Gastroesophageal sphincter (tissue), 4 donors: ENCODE data around the gene KIFAP3. TPM values are rescaled to one million over a fixed set of nuclear protein-coding genes. Genes with fewer than 3 reads are reported as not detected.

ENCODE experiments used
- ATAC-seq: fragments of 150-250 bp; one replicate; pipeline ENCODE4 v1.9.1; 2016; ENCODE audit warnings: mild to moderate bottlenecking, moderate library complexity
- H3K27ac ChIP-seq, 4 donors: fragments of 200-600 bp; sonication (generic) in 3 of 4; 1 replicate in 3 of 4; 2 replicates in 1 of 4; pipeline ENCODE4 v1.5.1; 2016 to 2019
- H3K27me3 ChIP-seq: fragments of 200-600 bp; sonication (generic); one replicate; pipeline ENCODE4 v1.5.1; 2019
- H3K36me3 ChIP-seq, 2 donors: fragments of 200-600 bp; sonication (generic); one replicate each; pipeline ENCODE4 v1.5.1; 2019; ENCODE audit warnings: control low read depth in 1 of 2
- H3K4me1 ChIP-seq, 3 donors: fragments of 200-600 bp; sonication (generic); 1 replicate in 2 of 3; 2 replicates in 1 of 3; pipeline ENCODE4 v1.5.1; 2016 to 2019; ENCODE audit warnings: control low read depth in 2 of 3
- H3K4me3 ChIP-seq, 2 donors: fragments of 200-600 bp; sonication (generic); one replicate each; pipeline ENCODE4 v1.5.1; 2019; ENCODE audit warnings: mild to moderate bottlenecking in 1 of 2, moderate library complexity in 1 of 2
- H3K9me3 ChIP-seq, 3 donors: fragments of 200-600 bp; sonication (generic); one replicate each; pipeline ENCODE4 v1.5.1; 2017 to 2019; ENCODE audit warnings: control low read depth in 2 of 3
- CTCF ChIP-seq, 4 experiments: fragments of 200-600 bp in 2 of 4; fragments of 450-650 bp in 2 of 4; sonication (generic) in 1 of 4; IDR thresholded peaks; one replicate each; pipeline ENCODE4 v1.5.1; 2017 to 2019; ENCODE audit warnings: antibody characterized with exemption in 4 of 4, mild to moderate bottlenecking in 2 of 4, moderate library complexity in 2 of 4
- EP300 ChIP-seq: sonication (generic); formaldehyde crosslinking; IDR thresholded peaks from one replicate; pipeline ENCODE4 v1.6.1; 2017; ENCODE audit warnings: antibody characterized with exemption, mild to moderate bottlenecking
- POLR2A ChIP-seq, 2 donors: fragments of 450-650 bp; IDR thresholded peaks; one replicate each; pipeline ENCODE4 v1.6.1; 2017; ENCODE audit warnings: antibody characterized with exemption in 2 of 2, mild to moderate bottlenecking in 2 of 2, moderate library complexity in 1 of 2
- POLR2AphosphoS5 ChIP-seq: sonication (generic); formaldehyde crosslinking; IDR thresholded peaks from one replicate; pipeline ENCODE4 v1.6.1; 2017; ENCODE audit warnings: antibody characterized with exemption
- WGBS, 2 donors: methylation state at CpG; one replicate each; pipeline ENCODE4 v1.1.5; 2018; ENCODE audit warnings: low coverage in 1 of 2; 5-methylcytosine and 5-hydroxymethylcytosine counted together
- total RNA-seq, 4 donors: library from RNA; depleted of rRNA; stranded (reverse); fragments of >200 nt; gene quantifications; one replicate each; pipeline ENCODE4 v1.1.0, GENCODE V29; 2016

The KIFAP3 gene
- total RNA-seq, 4 donors from 2014 or later: 25.5 to 42.9 (median 36.6) TPM

- Histone ChIP-seq H3K4me1 (no peaks in the 10 kb centered on the region), H3K27me3 (no peaks in the 10 kb centered on the region), H3K4me3 (no peak overlapping the region), H3K9me3 (peaks cover 0 to 3% (median 0%) of the 10 kb centered on the region in 3 donors), H3K27ac (no peak overlapping the region), H3K36me3 (peaks cover 0 to 46% of the 10 kb centered on the region in 2 donors)
- ATAC-seq: no peak
- 80% methylated on average over 1 of the region's 3 CpGs; no CpG with 5 or more reads in 1 of the 2 donors for WGBS, 2 donors
- TF ChIP-seq POLR2AphosphoS5 (no peak), CTCF (IDR thresholded peaks at IDR 0.05) (no peak), EP300 (no peak), POLR2A (IDR thresholded peaks at IDR 0.05) (no peak)
Observed at GRCh38 chr1:170049176-170049800, 25.2 kb downstream of the KIFAP3 start.

- no peak for ATAC-seq
- Histone ChIP-seq H3K9me3 (peaks cover 0 to 3% (median 0%) of the 10 kb centered on the region in 3 donors), H3K27me3 (no peaks in the 10 kb centered on the region), H3K36me3 (peaks cover 0 to 45% of the 10 kb centered on the region in 2 donors), H3K4me3 (no peak overlapping the region), H3K27ac (no peak overlapping the region), H3K4me1 (no peaks in the 10 kb centered on the region)
- no peak for TF ChIP-seq CTCF (IDR thresholded peaks at IDR 0.05)
- TF ChIP-seq POLR2A (IDR thresholded peaks at IDR 0.05): no peak
- no peak for TF ChIP-seq EP300
- no peak for TF ChIP-seq POLR2AphosphoS5
- no CpG with 5 or more reads among the region's 7 CpGs for WGBS, 2 donors
Observed at GRCh38 chr1:170048515-170048914, 26.0 kb downstream of the KIFAP3 start.

- Histone ChIP-seq H3K27ac (no peak overlapping the region), H3K4me3 (no peak overlapping the region), H3K36me3 (peaks cover 0 to 65% of the 10 kb centered on the region in 2 donors), H3K9me3 (no peaks in the 10 kb centered on the region), H3K4me1 (no peaks in the 10 kb centered on the region), H3K27me3 (no peaks in the 10 kb centered on the region)
- TF ChIP-seq CTCF (IDR thresholded peaks at IDR 0.05): no peak
- no peak for TF ChIP-seq POLR2A (IDR thresholded peaks at IDR 0.05)
- TF ChIP-seq EP300: no peak
- no peak for ATAC-seq
Observed at GRCh38 chr1:170044187-170044586, 30.3 kb downstream of the KIFAP3 start.

GRCh38 chr1:170041423-170042192, 32.9 kb downstream of the KIFAP3 start:
- peaks cover 0 to 71% of the 10 kb centered on the region in 2 donors for H3K36me3 ChIP-seq
- no peak for TF ChIP-seq POLR2A (IDR thresholded peaks at IDR 0.05)
- TF ChIP-seq EP300: no peak
- no peak for TF ChIP-seq CTCF (IDR thresholded peaks at IDR 0.05)
- TF ChIP-seq POLR2AphosphoS5: no peak
- H3K27ac ChIP-seq: no peak overlapping the region
- 88% methylated on average over 5 to 14 of the region's 14 CpGs for WGBS, 2 donors
- no peaks in the 10 kb centered on the region for H3K4me1 ChIP-seq
- no peak overlapping the region for H3K4me3 ChIP-seq
- no peaks in the 10 kb centered on the region for H3K27me3 ChIP-seq
- H3K9me3 ChIP-seq: no peaks in the 10 kb centered on the region
- ATAC-seq: no peak
